ENCODE measurements around the gene PRR13.
"Not testable (repeated sequence)": the region's sequence is repeated elsewhere in the genome, so short reads cannot be mapped to it uniquely, and the experiment has no call there.

Gene PRR13

GRCh38 chr12:53474077-53474476 lies 32.5 kb downstream of the PRR13 start:
- no peak for DNase-seq

GRCh38 chr12:53474819-53475218 lies 33.3 kb downstream of the PRR13 start:
- DNase-seq, result no peak

- no peak for DNase-seq
Observed at GRCh38 chr12:53476769-53477209, 35.3 kb downstream of the PRR13 start.

- no peak for DNase-seq
Observed at GRCh38 chr12:53478865-53479264, 37.3 kb downstream of the PRR13 start.

GRCh38 chr12:53479331-53479730 lies 37.8 kb downstream of the PRR13 start:
- no peak for DNase-seq

GRCh38 chr12:53480491-53481442 lies 39.2 kb downstream of the PRR13 start:
- DNase-seq, result no peak

- not testable (repeated sequence) for DNase-seq
Observed at GRCh38 chr12:53481458-53481857, 39.9 kb downstream of the PRR13 start.

GRCh38 chr12:53481939-53482586 lies 40.5 kb downstream of the PRR13 start:
- DNase-seq, result no peak

- no peak for DNase-seq
Observed at GRCh38 chr12:53482626-53483168, 41.2 kb downstream of the PRR13 start.

- no peak for DNase-seq
Observed at GRCh38 chr12:53483225-53483978, 41.9 kb downstream of the PRR13 start.

- DNase-seq, result no peak
Observed at GRCh38 chr12:53483979-53484377, 42.4 kb downstream of the PRR13 start.

GRCh38 chr12:53484686-53485575 lies 43.4 kb downstream of the PRR13 start:
- no peak for DNase-seq

GRCh38 chr12:53485955-53486735 lies 44.6 kb downstream of the PRR13 start:
- DNase-seq, result no peak

- no peak for DNase-seq
Observed at GRCh38 chr12:53486736-53487487, 45.4 kb downstream of the PRR13 start.

GRCh38 chr12:53489242-53489864 lies 47.8 kb downstream of the PRR13 start:
- no peak for DNase-seq

GRCh38 chr12:53492188-53492587 lies 50.7 kb downstream of the PRR13 start:
- DNase-seq, result no peak

GRCh38 chr12:53492830-53493609 lies 51.5 kb downstream of the PRR13 start:
- peak; percentile 90 for DNase-seq

GRCh38 chr12:53493610-53494391 lies 52.3 kb downstream of the PRR13 start:
- DNase-seq, result no peak

All from activated CD4-positive, alpha-beta T cell treated with anti-CD3 and anti-CD28 coated beads, Interleukin-10, Interleukin-2, amounts not matched to agents 100 ng/mL and 50 ng/mL, durations not matched to agents 16 hours and 8 hours (primary cell).